ENCODE results near the gene PRKAG3.
"Not testable (repeated sequence)": the region's sequence is repeated elsewhere in the genome, so short reads cannot be mapped to it uniquely, and the experiment has no call there.

The PRKAG3 gene

DNA sequence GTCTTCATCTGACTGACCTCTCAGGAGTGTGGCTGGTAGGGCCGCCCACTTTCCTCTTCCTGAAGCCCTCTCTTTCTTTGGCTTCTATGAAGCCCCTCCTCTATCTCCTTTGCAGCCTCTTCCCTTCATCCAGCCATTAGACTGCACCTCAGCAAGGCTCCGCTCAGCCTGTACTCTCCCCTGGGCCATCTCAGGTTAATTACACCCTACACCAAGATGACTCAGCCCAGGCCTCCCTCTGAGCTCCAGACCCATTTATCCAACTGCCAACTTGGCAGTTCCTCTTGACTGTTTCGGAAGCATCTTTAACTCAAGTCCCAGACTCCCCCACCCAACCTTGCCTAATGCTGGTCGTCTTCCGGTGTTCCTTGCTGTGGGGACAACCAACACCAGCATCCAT is 22.2 kb upstream of the PRKAG3 start:
- no peak for TF ChIP-seq CTCF (IDR thresholded peaks at IDR 0.05; ENCODE audit: low read depth, low read length, missing control alignments)
- no peak overlapping the region for H3K4me3 ChIP-seq (replicated peaks; ENCODE audit: low read depth, low read length)

DNA sequence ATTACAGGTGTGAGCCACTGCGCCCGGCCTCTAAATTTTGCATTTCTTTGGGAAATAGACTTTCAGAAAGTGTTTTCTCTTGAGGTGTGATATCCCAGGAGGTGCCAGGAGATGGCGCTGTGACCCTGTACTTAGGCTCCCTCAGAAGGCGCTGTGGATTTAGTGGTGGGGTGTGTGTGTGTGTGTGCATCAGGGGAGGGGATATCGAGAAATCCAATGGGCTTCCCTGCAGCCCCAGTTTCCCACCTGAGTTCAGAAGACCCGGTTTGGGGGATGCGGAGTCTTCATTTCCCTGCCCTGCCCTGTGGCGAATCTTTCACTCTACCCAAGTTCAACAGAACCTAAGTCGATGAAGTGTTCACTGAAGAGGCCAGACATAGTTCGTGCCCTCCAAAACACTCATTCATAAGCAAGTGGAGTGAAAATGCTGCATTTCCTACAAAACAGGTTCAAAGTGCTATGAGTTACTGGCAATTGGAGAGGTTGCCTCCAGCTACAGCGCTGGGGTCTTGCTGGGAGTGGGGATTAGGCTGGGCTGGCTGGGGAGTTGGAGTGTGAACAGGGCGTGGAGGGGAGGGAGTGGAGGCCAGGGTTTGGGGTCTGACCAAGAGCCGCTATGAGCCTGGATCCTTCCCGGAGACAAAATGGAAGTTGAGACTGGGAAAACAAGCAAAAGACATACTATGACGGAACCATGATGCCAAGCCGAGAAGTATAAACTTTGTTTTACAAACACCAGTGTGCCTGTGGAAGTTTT is 21.5 kb upstream of the PRKAG3 start:
- no peak overlapping the region for H3K4me3 ChIP-seq (replicated peaks; ENCODE audit: low read depth, low read length)
- DNase-seq (ENCODE audit: extremely low read depth, low read depth) = no peak
- peak; percentile 82 for TF ChIP-seq CTCF (IDR thresholded peaks at IDR 0.05; ENCODE audit: low read depth, low read length, missing control alignments)

More for the DNA sequence above, 22.2 kb upstream of the PRKAG3 start:
- DNase-seq (ENCODE audit: extremely low read depth, low read depth) = no peak

DNA sequence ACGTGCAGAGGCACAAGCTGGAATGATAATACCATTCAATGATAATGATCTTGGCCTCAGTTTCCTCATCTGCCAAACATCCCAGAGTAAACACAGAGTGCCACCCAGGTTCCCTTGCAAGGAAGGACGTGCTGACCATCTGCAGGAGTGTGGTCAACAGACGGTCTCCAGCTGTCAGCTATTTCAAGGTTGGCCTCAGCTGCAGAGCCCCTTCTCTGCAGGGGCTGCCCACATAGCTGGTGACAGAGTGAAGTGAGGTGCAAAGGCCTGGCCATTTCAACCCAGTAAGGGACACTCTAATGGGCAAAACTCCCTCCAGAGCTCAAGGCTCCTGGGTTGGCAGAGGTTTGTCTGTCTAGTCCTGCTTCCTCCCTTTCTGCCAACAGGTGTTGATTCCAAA is 19.7 kb upstream of the PRKAG3 start:
- TF ChIP-seq CTCF (IDR thresholded peaks at IDR 0.05; ENCODE audit: low read depth, low read length, missing control alignments) = no peak
- H3K4me3 ChIP-seq (replicated peaks; ENCODE audit: low read depth, low read length) = no peak overlapping the region
- DNase-seq (ENCODE audit: extremely low read depth, low read depth) = no peak

- no peak for TF ChIP-seq CTCF (IDR thresholded peaks at IDR 0.05; ENCODE audit: low read depth, low read length, missing control alignments)
- DNase-seq (ENCODE audit: extremely low read depth, low read depth) = no peak
These were observed 19.2 kb upstream of the PRKAG3 start for GRCh38 chr2:218850796-218851195.

DNA sequence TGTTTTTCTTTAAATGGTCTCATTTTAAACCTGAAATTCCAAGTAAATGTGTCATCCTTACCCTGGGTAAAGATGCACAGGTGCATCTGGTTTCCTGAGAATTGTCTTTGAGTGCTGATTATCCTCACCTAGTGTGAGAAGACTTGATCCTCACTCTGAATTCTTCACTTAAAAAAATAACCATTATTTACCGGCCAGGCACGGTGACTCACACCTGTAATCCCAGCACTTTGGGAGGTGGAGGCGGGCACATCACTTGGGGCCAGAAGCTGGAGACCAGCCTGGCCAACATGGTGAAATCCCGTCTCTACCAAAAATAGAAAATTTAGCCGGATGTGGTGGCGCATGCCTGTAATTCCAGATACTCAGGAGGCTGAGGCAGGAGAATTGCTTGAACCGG is 18.1 kb upstream of the PRKAG3 start:
- H3K4me3 ChIP-seq (replicated peaks; ENCODE audit: low read depth, low read length) = no peak overlapping the region
- no peak for DNase-seq (ENCODE audit: extremely low read depth, low read depth)
- TF ChIP-seq CTCF (IDR thresholded peaks at IDR 0.05; ENCODE audit: low read depth, low read length, missing control alignments) = no peak

More at GRCh38 chr2:218850796-218851195, 19.2 kb upstream of the PRKAG3 start:
- no peak overlapping the region for H3K4me3 ChIP-seq (replicated peaks; ENCODE audit: low read depth, low read length)

DNA sequence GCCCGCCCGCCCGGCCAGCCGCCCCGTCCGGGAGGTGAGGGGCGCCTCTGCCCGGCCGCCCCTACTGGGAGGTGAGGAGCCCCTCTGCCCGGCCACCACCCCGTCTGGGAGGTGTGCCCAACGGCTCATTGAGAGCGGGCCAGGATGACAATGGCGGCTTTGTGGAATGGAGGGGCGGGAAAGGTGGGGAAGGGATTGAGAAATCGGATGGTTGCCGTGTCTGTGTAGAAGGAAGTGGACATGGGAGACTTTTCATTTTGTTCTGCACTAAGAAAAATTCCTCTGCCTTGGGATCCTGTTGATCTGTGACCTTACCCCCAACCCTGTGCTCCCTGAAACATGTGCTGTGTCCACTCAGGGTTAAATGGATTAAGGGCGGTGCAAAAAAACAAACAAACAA is 15.4 kb upstream of the PRKAG3 start:
- DNase-seq (ENCODE audit: extremely low read depth, low read depth); H3K4me3 ChIP-seq (replicated peaks; ENCODE audit: low read depth, low read length): not testable (repeated sequence)

- DNase-seq (ENCODE audit: extremely low read depth, low read depth); H3K4me3 ChIP-seq (replicated peaks; ENCODE audit: low read depth, low read length): not testable (repeated sequence)
These were observed 12.7 kb upstream of the PRKAG3 start for GRCh38 chr2:218844334-218844733.

DNA sequence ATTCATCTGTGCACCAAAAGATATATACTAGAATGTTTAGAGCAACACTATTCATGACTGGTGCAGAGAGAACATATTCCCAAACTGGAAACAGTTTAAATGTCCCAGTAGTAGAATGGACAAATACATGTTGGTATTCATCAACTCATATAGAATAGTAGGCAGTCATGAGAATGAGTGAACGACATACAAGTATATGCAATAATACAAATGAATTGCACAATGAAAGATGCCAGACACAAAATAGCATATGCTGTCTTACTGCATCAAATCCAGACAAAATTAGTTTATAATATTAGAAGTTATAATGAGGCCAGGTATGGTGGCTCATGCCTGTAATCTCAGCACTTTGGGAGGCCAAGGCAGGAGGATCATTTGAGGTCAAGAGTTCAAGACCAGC is 8.3 kb upstream of the PRKAG3 start:
- no peak for TF ChIP-seq CTCF (IDR thresholded peaks at IDR 0.05; ENCODE audit: low read depth, low read length, missing control alignments)
- no peak overlapping the region for H3K4me3 ChIP-seq (replicated peaks; ENCODE audit: low read depth, low read length)
- DNase-seq (ENCODE audit: extremely low read depth, low read depth) = no peak

Data from HFF-Myc (cell line).